Stomach (tissue), 4 donors: Measurements from ENCODE around the gene ZDHHC11.
"Not testable (repeated sequence)": the region's sequence is repeated elsewhere in the genome, so short reads cannot be mapped to it uniquely, and the experiment has no call there.

Experiments used
- CTCF ChIP-seq, 7 experiments: fragments of 450-650 bp in 4 of 7; fragments of 200-600 bp in 3 of 7; sonication (generic) in 3 of 7; IDR thresholded peaks; one replicate each; pipeline ENCODE4 v1.5.1; 2016 to 2019; ENCODE audit warnings: antibody characterized with exemption in 7 of 7, control low read depth in 2 of 7, mild to moderate bottlenecking in 1 of 7
- EP300 ChIP-seq: sonication (generic); formaldehyde crosslinking; IDR thresholded peaks from one replicate; pipeline ENCODE4 v1.6.1; 2017; ENCODE audit warnings: antibody characterized with exemption

GRCh38 chr5:841531-842401 lies 9.0 kb downstream of the ZDHHC11 start:
- TF ChIP-seq CTCF (IDR thresholded peaks at IDR 0.05); EP300: not testable (repeated sequence)
